ENCODE results near the gene MKX.

GRCh38 chr10:27759483-27760272 is 14.1 kb upstream of the MKX start:
- no peak for TF ChIP-seq CTCF (IDR thresholded peaks at IDR 0.05)
- TF ChIP-seq POLR2A (IDR thresholded peaks at IDR 0.05): no peak
- no peak for TF ChIP-seq EP300 (IDR thresholded peaks at IDR 0.05)

Measured in tibial nerve (tissue), 4 donors.